GM10847 (cell line): ENCODE data around the gene SRXN1.

Source experiments
- POLR2A ChIP-seq: IDR thresholded peaks from 2 replicates; pipeline ENCODE4 v1.6.1; 2011; ENCODE audit not compliant: insufficient read length; ENCODE audit errors: extremely low read depth

Gene SRXN1

DNA sequence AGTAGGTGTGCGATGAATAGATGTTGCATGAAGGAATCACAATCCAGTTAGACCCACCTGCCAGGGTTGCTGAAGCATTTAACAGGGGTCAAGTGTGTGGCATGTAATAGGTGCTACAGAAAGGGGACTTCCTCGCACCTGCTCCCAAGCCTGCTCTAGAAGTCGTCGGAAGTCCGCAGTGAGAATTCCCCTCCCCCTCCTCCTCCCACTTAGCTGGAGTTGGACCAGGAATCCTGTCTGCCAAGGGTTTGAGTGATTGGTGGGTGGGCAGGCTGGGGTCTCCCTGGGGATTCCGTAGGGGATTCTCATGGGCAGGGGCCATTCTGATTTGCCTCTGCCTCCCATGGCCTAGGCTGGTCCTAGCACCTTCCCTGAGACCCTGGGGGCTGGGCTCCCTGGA, 12.3 kb upstream of the SRXN1 start:
- no peak for TF ChIP-seq POLR2A

DNA sequence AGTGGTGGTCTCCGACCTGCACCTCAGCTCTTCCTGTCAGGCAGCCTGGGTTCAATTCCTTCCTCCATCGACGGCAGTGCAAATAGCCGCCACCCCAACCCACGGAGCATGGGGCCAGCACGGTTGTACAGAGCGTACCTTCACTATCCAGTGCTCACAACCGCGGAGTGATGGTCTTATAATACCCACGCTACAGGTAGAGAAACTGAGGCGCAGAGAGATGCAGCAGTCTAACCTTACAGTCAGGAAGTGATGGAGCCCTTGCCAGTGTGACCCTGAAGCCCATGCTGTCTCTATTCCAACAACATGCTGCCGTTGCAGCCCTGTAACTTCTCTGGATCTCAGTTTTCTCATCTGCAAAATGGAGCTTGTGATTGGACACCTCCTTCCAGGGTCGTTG, 11.6 kb upstream of the SRXN1 start:
- TF ChIP-seq POLR2A, result no peak

DNA sequence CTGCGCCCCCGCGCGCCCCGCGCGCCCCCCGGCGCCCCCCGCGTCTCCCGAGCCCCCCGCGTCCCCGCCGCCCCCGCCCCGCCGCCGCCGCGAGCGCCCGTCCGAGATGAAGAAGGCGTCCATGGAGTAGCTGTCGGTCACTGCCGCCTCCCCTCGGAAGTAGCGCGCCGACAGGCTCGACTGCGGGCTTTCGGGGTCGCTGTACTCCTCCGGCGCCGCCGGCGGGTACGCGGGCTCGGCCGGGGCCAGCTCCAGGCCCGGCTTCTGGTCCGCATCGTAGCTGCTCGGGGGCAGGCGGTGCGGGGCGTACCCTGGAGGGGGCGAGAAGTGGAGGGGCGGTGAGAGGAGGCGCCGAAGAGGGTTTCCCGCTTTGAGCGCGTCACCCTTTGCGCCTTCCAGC, 11.2 kb upstream of the SRXN1 start:
- no peak for TF ChIP-seq POLR2A

DNA sequence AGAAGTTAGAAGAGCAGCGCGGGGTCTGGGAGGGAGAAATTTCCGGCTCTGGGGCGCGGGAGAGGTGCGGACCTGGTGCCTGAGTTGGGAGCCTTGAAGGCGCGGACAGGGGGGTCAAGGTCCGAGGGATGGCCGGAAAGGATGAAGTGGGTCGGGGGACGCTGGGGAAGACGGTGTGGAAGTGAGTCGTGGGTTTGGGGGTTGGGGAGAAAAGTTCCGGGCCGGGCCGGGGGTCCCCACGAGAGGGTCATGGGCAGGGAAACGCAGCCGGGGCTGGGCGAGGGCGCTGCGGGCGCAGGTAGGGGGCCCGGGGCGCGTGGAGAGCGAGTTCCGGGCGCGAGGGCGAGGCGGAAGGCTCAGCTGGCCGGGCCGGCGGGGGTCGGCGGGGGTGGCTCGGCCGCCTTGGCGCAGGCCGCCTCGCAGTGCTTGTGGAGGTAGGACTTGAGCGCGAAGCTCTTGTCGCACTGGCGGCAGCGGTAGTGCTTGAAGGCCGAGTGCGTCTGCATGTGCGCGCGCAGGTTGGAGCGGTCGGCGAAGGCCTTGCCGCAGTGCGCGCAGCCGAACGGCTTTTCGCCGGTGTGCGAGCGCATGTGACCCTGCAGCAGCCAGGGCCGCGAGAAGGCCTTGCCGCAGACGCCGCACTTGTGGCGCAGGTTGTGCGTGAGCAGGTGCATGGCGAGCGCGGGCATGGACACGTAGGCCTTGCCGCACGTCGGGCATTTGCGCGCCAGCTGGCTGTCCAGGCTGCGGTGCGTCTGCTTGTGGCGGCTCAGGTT, 10.5 kb upstream of the SRXN1 start:
- no peak for TF ChIP-seq POLR2A

DNA sequence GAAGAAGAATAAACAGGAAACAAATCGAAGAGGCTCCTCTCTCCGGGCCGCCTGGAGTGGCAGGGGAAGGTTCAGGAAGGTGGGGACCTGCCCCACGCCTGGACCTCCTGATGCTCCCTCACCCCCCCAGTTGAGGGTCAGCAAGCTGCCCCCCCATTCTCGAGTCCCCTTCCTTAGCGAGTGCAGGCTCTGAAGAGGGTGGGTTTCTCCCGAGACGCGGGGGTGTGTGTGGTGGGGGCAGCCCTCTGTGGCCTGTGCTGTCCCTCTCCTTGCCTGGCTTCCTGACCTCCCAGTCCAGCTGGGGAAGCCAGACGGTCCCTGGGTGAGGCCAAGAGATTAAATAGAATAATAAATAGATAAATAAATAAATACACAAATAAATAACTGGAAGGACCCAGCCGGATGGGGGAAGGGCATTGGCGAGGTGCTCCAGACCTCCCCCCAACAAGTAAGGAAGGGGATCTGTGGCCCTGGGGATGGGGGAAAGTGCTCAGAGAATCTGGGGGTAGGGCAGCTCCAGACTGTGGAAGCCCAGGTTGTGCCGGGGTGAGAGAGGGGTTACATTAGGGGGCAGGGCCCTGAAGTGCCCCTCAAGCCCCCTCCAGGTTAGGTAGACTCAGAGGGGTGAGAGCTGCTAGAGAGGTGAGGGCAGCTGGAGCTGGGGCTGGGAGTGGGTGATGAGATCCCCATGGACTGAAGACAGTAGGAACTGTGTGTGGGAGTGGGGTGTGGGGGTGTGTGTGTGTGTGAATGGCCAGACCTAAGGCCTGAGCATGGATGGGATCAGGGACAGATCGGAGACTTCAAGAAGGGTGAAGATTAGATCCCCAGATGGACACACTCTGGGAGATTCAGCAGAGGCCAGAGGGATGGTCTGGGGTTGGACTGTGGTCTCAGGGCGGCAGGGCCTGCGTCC, 9.5 kb upstream of the SRXN1 start:
- no peak for TF ChIP-seq POLR2A

DNA sequence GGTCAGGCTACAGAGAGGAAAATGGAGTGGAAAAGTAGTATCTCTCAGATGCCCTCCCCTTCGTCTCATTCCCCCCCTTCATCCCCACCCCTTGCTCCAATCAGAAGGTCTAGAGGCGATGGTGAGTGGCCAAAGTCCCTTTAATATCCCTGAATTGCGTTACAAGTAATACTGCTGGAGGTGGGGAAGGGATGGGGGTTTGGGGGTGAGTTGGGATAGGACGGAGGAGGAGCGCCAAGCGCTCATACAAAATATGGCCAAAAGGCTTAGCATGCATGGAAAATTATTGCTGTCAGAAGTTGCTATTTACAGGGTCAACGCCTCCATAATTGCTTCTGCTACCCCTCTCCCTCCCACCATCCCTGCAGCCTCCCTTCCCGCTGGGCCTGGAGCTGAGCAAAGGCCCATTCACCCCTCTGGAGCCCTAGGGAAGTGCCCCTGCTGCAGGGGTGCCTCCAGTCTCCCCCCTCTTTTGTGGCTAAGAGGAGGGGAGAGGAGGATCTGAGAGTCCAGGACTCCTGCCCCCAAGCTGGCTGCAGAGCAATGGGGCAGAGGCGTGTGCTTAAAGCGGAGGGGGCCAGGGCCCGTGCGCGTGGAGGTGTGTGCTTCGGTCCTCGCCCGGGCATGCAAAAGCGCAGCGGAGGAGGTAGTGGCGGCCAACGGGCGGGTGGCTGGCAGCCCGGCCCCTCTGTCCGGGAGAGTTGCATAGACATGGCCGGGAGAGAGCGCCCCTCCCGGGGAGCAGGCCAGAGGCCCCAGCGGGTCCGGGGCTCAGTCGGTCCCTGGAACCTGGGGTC, 8.7 kb upstream of the SRXN1 start:
- TF ChIP-seq POLR2A, result no peak

DNA sequence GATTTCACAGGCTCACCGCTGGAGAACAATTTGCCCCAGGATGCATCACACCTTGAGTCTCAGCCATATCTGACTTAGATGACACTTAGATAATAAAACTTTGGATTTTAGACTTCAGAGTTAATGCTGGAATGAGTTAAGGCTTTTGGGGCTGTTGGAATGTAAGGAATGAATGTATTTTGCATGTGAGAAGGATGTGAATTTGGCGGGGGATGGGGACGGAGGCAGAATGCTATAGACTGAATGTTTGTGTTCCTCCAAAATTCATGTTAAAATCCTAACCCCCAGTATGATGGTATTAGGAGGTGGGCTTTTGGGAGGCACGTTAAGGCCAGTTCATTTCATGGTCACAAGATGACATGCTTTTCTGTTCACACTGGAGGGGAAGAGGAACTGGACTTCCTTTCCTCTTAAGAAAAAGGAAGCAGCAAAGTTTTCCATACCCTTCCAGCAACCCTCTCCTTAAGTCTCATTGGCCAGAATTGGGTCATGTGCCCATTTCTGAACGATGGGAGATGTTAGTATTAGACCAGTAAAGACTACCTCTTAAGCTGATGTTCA, 5.8 kb upstream of the SRXN1 start:
- no peak for TF ChIP-seq POLR2A

DNA sequence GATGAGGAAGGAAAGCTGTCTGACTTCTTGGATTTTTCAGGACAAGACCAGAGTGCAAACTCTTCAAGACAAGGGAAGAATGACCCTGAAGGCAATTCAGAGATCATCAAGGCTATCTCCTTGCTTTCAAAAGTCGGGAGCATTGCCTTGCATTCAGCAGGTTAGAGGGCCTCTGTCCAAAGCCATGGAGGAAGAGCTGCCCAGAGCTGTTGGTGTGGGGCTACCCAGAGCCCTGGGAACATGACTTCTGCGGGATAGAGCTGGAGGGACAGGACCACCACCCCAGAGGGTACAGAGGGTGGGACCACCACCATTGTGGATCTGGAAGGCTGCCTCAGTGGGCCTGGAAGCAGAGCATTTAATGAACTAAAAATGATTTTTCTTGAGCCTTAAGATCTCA, 5.2 kb upstream of the SRXN1 start:
- no peak for TF ChIP-seq POLR2A

DNA sequence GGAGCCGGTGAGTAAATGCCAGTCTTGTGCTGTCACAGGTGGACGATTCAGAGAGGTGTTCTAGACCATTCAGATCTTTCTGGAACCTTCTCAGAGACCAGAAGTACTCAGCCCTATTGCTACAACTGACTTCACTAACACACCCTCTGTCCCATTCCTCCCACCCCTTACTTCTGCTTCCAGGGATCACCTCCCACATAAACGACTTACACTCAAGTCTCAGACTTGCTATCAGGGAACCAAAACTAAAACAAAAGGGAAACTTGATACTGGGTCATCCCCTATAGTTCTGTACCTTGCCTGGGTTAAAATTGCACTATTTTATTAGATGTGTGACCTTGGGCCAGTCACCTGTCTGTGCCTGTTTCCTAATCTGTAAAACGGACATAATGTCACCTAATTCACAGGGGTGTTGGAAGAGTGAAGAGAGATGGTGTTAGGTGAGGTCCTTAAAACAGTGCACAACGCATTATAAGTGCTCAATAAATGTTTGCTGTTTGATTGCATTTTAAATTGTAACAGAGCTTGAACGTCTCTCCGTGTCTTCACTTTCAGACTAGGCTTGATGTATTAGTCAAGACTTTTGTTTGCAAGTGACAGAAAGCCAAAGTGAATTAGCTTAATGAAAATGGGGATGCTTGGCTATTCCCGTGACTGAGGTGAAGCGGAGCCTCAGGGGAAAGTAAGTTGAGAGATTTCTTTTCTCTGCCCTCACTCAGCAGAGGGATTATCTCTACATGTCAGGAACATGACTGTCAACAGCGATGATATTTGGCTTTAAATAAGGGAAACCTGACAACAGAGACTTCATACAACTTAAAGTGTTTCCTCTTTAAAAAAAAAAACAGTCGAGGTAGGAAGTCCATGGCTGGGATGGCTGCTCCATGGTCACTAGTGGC, 3.0 kb upstream of the SRXN1 start:
- TF ChIP-seq POLR2A, result no peak

DNA sequence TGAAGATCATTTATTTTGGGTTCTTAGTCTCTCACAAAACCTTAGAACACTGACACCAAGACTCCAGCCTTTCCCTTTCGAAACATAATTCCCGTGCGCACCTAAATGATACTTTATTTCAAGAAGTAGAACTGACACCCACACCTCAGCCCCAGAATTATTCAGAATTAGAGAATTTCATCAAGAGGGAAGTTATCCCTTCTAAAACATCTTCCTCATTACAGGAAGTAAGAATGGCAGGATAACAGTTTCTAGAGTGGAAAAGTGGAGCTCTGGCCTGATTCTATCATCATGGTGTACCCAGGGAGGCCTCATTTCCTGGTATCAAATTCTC, 1.4 kb upstream of the SRXN1 start:
- no peak for TF ChIP-seq POLR2A

DNA sequence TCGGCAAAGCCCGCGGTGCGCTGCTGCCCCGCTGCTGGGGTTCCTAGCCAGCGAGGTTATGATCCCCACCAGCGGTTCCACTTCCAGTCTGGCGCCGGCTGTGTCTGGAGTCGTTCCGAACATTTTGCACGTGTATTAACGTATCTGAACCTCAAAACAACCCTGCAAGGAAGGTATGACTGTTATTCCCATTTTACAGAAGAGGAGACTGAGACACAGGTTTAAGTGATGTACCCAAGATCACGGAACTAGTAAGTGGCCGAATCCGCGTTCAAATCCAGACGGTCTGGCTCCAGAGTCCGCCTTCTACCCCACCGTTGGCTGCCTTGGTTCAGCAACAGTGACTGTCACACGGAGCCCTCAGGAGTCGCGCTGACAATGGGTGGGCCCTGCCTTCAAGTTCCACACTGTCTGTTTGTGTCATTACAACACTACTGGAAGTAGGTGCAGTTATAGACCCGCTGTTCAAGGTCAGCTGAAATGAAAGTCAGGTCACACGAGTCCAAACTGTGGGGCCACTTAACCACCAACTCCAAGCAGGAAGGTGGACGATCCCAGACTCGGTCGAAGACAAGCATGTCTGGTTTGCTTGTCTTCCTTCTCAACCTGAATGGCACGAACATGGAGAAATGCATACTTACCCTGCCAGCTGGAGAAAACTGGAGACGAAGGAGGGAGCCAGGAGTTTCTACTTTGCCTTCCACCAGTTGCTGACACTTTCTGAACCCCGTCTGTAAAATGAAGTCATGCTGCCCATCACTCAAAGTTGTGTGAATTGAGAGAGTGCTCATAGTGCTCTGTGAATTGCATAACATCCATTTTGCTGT, 803 bp upstream of the SRXN1 start:
- TF ChIP-seq POLR2A, result no peak

DNA sequence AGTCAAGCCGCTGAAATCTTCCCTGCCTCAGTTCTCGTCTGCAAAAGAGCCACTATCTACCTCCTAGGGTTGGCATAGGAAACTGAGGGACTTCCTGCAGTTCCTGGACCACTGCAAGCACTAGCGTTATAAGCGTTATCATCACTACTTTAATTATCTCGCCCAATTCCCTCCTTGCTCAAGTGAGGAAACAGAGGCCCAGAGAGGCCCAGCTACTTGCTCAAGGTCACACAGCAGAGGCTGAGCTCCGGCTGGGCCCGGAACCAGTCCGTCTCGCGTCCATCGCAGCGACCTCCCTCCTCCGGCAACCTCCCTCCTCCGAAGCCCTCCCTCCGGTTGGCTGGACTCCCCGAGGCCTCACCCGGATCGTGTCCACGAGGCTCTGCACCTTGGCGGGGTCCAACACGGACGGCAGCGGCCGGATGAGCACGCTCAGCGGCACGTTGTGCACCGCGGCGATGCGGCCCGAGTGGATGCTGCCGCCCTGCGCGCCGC, 338 bp downstream of the SRXN1 start:
- no peak for TF ChIP-seq POLR2A
